ENCODE measurements around the gene NCOA1.
"Not testable (repeated sequence)": the region's sequence is repeated elsewhere in the genome, so short reads cannot be mapped to it uniquely, and the experiment has no call there.

The NCOA1 gene

DNA sequence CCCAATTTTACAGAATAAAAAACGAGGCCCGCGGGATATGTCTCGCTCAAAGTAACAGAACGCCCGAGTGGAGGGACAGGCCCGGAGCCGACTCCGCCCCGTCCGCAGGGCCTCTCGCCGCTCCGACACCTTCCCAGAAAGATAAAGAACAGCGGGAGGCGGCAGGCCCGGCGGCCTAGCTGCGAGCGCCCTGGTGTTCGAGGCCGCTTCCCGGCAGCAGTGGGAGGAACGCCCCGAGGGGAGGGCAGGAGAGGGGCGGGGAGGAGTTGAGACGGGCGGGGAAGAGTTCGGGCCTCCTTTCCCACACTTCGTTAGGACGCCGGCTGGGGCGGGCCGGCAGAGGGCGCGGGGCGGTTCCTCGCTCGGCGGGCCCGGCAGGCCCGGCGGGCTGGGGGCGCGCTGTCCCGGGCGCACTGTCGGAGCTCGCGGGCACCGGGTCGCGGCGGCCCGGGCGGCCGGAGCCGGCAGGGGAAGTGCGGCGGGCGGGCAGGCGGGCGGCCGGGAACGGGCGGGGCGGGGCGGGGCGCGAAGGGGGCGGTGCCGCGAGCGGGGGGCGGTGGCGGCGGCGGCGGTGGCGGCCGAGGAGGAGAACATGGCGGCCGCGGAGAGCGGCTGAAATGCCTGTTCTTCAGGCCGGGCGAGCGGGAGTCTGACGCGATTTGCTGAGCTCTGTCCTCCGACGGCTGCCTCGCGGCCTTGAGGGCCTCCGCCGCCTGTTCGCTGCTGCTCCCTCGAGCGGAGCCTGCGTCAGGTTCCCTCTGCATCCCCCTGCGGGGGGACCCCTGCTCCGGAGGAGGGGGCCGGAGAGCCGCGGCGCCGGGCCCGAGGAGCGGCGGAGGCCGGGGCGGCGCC lies at the start of gene NCOA1:
Gene NCOA1, plus strand, starts transcription at position 565 of the 852 bp plus-strand sequence. CDS start 167,424 bp downstream, outside the sequence.
- peak; percentile 88 to 90 for DNase-seq

GRCh38 chr2:24448797-24449196 lies 42.3 kb upstream of the NCOA1 start:
- no peak for DNase-seq

- DNase-seq = no peak
Observed at GRCh38 chr2:24449344-24449743, 41.7 kb upstream of the NCOA1 start.

DNA sequence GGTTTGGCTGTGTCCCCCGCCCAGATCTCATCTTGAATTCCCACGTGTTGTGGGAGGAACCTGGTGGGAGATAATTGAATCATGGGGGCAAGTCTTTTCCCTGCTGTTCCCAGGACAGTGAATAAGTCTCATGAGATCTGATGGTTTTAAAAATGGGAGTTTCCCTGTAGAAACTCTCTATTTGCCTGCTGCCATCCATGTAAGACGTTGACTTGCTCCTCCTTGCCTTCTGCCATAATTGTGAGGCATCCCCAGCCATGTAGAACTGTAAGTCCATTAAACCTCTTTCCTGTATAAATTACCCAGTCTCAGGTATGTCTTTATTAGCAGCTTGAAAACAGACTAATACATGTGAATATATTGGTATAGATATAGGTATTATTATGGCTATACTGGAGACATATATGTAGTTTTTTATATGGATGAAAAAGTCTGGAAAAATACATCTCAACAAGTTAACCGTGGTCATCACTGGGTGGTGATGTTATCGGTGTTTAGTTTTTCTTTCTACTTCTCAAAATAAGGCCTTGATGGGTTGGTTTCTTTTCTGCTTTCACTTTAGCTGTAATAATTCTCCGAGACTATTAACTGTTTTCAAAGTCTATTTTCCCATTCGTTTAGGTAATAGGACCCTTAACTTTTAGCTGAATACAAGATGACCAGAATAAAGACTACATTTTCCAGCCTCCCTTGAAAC lies 39.1 kb upstream of the NCOA1 start:
- DNase-seq = no peak

GRCh38 chr2:24452502-24452885 lies 38.6 kb upstream of the NCOA1 start:
- no peak for DNase-seq

- DNase-seq = no peak
Observed at GRCh38 chr2:24453379-24454073, 37.5 kb upstream of the NCOA1 start.

DNA sequence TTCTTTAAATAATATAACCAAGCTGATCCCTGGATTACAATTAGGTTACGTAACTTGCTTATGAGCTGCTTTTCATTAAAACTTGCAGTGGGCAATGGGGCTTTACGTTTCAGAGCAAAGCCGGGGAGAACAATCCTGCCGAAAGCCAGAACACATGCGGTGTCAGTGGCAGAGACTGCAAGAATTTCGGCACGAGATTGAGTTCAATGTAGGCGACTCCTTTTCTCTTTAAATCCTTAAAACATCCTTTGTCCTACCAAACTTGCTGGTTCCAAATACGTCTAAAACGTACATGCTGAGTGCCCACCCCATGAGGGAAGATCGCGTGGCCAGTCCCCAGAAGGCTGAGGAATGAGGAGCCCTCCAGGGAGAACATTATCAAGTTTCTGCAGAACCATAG lies 36.8 kb upstream of the NCOA1 start:
- DNase-seq = no peak

DNA sequence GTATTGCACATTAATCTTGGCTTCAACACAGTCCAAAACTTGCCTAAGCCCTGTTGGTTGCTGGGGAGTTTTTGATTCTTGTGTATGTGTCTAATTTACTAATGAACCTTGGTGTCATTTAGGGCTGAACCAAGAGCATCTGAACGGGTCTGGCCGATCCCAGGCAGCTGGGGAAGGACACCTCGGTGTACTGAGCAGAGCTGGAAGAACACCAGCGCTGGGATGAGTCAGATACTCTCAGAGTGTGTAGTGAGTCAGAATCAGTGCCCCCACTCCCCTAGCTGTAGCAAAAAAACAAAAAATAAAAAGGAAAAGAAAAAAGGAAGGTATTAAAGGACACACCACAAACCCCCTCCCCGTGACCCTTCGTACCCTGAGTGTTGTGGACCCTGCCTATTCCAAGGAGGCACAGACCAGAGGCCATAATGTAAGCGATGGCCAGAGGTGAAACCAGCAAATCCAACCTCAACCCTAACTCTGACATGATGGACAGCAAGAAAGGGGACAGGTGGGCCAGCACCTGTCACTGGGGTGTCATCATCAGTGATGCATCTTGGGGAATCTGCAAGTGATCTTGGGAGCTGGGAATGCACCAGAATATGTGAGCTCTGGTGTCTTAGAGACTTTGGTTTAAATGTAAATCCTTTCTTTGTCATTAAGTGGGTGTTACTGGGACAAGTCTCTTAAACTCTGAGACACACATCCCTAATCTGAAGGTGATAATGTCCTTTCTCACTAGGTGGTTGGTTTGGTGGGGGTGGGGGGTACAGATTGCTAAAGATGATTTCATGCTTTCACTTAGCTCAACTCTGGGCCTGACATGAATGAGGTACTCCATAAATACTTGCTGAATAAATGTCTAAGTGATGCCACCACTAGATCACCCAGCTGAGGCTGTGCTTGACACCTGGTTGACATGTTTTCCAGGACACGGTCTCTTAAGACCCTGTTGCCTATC lies 34.2 kb upstream of the NCOA1 start:
- peak in 1 of 2 donors; percentile 21 for DNase-seq

DNA sequence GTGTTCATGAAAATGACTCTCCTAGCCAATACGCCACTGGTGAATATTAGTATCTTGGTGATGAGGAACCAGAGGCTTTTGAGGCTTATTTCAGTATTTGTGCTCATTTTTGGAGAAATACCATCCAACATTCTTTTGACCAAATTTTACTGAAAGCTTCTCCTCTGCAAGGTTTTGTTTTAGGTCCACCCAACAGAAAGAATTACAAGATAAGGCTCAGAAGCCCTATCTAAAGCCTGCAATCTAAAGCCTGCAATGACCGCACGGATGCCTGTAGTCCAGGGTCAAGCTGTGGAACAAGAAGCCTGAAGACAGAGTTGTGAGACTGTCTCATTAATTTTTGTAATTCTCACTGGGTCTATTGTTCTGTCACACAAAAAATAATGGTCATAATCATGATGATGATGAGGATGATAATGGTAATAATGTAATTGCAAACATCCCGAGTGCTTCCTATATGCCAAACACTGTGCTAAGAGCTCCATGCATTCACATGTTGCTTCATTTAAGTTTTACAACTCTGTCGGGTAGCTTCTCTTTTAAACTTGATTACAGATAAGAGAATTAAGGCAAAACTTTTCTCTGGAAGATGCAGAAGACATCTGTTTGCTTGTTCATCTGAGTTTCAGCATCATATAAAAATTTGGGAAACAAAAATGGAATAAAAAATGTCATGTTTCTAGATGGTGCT lies 33.2 kb upstream of the NCOA1 start:
- no peak for DNase-seq

DNA sequence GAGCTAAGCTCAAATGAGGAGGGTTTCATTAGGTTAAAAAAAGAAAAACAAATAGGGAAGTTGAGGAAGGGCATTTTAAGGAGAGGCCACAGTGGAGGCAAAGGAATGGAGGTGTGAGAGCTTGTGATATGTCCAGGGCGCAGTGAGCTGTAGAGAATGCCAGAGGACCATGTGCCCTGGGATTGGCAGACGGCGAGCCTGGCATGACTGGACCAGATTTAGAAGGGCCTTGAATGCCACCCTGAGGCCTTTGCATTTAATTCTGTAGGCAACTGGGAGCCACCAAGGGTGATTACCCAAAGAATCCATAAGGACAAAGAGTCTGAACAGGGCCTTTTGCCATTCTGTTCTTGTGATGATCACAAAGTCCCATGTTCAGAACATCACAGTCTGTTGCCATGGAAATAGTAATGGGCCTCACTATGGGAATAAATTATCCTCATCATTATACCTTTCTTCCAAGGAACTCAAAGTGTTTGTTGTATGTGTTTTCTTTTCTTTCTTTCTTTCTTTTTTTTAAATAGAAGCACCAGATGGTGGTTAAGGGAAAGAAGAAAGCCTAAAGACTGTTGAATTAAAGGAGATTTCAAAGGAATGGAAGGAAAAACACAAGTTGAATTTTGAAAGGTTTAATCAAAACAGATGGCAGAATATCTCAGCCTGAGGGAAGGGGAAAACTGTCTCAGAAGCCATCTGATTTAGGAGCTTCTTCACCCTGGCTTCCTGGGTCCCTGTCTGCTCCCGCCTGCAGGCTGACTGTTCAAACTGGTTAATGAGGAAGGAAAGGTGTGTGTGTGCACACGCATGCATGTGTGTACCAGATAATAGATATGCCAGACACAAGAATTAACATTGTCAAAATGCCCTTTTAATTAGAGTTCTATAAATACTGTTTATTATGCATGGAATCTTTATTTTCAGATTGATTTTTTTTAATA lies 31.6 kb upstream of the NCOA1 start:
- DNase-seq = peak in 1 of 2 donors; percentile 71

GRCh38 chr2:24461685-24462084 lies 29.4 kb upstream of the NCOA1 start:
- DNase-seq = no peak

DNA sequence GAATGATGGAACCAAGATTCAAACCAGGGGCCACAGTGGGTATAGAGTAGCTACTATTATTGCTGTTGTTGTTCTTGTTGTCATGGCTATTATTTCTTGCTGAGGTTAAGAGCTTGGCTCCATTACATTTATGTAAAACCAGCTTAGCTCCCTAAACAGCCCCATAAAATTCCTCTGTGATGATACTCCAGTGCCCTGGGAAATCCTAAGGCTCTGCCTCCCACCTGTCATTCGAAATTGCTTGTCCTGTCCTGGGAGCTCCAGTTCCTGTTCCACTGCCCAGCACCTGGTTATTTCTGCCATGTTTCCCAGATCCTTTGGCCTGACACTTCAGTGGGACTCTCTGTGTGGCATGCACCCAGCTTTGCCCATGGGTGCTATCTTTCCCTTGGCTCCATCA lies 27.8 kb upstream of the NCOA1 start:
- DNase-seq = no peak

- DNase-seq = no peak
Observed at GRCh38 chr2:24466871-24467870, 23.9 kb upstream of the NCOA1 start.

DNA sequence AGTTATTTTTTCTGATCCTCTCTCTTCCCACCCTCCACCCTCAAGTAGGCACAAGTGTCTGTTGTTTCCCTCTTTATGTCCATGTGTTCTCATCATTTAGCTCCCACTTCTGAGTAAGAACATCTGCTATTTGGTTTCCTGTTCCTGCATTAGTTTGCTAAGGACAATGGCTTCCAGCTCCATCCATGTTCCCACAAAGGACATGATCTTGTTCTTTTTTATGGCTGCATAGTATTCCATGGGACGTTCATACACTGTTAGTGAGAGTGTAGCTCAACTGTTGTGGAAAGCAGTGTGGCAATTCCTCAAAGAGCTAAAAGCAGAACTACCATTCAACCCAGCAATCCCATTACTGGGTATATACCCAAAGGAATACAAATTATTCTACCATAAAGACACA lies 22.6 kb upstream of the NCOA1 start:
- not testable (repeated sequence) for DNase-seq

DNA sequence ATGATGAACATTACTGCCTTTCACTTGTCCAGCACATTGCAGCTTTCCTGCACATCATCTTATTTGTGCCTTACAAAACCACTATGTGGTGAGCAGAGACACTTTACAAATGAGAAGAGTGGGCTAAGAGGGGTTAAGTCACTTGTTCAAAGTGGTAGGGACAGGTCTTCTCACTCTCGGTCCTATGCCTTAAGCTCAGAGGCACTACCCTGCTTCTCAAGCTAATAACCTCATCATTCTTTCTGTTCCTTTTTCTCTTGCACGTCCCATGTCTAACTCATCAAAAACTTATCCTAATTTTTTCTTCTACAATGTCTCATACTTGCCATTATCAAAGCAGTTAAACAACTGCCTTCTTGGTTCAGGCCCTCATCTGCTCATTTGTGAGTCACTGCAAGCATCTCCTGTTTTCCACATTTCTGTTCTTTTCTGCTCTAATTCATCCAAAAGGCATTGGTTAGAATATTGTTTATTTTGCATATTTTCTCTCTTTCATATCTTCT lies 21.9 kb upstream of the NCOA1 start:
- DNase-seq = no peak

DNA sequence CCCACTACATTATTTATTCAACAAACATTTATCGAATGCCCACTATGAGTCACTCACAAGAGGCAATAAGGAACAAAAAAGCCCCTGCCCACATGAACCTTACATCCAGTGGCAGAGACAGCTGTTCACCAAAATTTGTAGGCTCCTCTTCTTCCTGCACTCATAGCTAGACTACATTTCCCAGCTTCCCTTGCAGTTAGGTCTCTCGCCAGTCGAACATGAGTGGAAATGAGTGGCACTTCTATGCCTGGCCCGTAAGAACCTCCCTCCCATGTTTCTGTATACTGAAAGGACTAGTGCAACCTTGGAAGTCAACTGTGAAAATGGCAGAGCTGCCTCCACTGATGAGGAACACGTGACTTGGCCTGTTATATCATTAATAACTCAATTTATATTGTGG lies 19.4 kb upstream of the NCOA1 start:
- no peak for DNase-seq

GRCh38 chr2:24472416-24472815 lies 18.6 kb upstream of the NCOA1 start:
- DNase-seq = no peak

- no peak for DNase-seq
Observed at GRCh38 chr2:24473626-24474025, 17.4 kb upstream of the NCOA1 start.

GRCh38 chr2:24474053-24474452 lies 17.0 kb upstream of the NCOA1 start:
- no peak for DNase-seq
